ENCODE measurements around the gene PHACTR1.

PHACTR1 gene

GRCh38 chr6:13331516-13332348 lies 615.2 kb downstream of the PHACTR1 start:
- no peak for DNase-seq

- no peak for DNase-seq
Measured at GRCh38 chr6:13332349-13332706, 615.8 kb downstream of the PHACTR1 start.

- no peak for DNase-seq
Measured at GRCh38 chr6:13334953-13335352, 618.4 kb downstream of the PHACTR1 start.

- peak; percentile 92 for DNase-seq
Measured at GRCh38 chr6:13336553-13336952, 620.0 kb downstream of the PHACTR1 start.

GRCh38 chr6:13338038-13338437 lies 621.5 kb downstream of the PHACTR1 start:
- DNase-seq, result no peak

All from femur (tissue), 1 donor.